ENCODE measurements around the gene IQGAP1. TPM values are rescaled to one million over a fixed set of nuclear protein-coding genes. Genes with fewer than 3 reads are reported as not detected.

Gene IQGAP1
- total RNA-seq, 1 experiment from 2014 or later: 113 TPM

DNA sequence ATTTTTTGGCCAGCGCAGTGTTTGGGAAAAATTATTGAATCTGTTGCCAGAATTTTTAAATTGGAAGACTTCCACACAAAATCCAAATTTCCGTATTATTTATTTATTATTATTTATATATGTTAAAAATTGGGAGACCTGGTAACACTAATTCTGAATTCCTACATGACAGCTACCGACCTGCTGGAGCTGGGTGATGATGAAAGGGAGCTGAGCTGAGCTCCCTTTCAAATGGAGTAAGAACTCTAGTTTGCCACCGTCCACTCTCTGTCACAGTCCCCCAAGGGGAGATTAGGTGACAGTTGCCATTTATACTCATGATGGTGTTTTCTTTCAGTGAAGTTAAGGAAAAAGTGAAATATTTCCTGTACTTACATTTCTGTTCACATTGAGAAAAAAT, 143.1 kb downstream of the IQGAP1 start (continued):
- no peak for TF ChIP-seq SIN3A (IDR thresholded peaks at IDR 0.05; ENCODE audit: low read depth)
- no peak for TF ChIP-seq ATF3 (IDR thresholded peaks at IDR 0.05)
- no peak for TF ChIP-seq CBX3 (IDR thresholded peaks at IDR 0.05; ENCODE audit: low read depth)
- no peak for TF ChIP-seq ZFX (IDR thresholded peaks at IDR 0.05)

DNA sequence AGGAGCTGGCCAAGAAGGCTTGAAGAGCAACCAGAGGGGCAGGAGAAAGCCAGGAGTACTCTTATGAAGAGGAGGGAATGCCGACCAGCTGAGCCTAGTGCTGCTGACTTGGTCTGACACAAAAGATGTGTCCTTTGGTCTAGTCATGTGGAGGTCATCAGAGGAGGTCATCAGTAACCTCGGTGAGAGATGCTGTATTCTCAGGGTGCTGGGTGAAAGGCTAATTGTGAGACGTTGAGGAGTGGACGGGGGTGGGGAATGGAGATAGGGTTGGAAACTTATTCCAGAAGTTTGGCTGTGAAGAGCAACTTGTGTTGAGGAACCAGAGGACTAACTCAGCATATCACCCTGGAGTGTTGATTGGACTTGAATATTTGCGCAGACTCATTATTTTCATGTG, 147.2 kb downstream of the IQGAP1 start:
- H3K9ac ChIP-seq (ENCODE audit: low read length): no peak overlapping the region
- no TSS peak for BruUV-seq (replicated peaks)
- ChIA-PET RAD21 (ENCODE audit: low non-redundant PET in 1 of 2, low total read pairs in 2 of 2, uncharacterized antibody in 2 of 2, unreplicated experiment in 2 of 2) (no interaction called here), POLR2A (no interaction called here), CTCF (no interaction called here)
- no peak for DNase-seq (ENCODE audit: low read depth, low spot score)
- TF ChIP-seq POLR2AphosphoS5 (IDR thresholded peaks at IDR 0.05; ENCODE audit: low read depth, low read length): no peak
- no peak for TF ChIP-seq EGR1 (IDR thresholded peaks at IDR 0.05; ENCODE audit: low read depth)
- no peak for TF ChIP-seq SP1 (IDR thresholded peaks at IDR 0.05; ENCODE audit: low read depth)
- TF ChIP-seq ZFX (IDR thresholded peaks at IDR 0.05): no peak
- no peak for TF ChIP-seq FOSL1 (IDR thresholded peaks at IDR 0.05; ENCODE audit: low read depth)
- TF ChIP-seq RAD21 (IDR thresholded peaks at IDR 0.05; ENCODE audit: low read depth): no peak
- TF ChIP-seq ELF1 (IDR thresholded peaks at IDR 0.05; ENCODE audit: borderline replicate concordance, low read depth): no peak
- TF ChIP-seq TCF7L2 (IDR thresholded peaks at IDR 0.05; ENCODE audit: borderline replicate concordance, extremely low read depth, insufficient read depth, insufficient read length): no peak
- no peak for TF ChIP-seq CTCF (IDR thresholded peaks at IDR 0.05 in 2 of 3, conservative IDR thresholded peaks at IDR 0.05 in 1 of 3; ENCODE audit: borderline replicate concordance in 1 of 3, insufficient read depth in 1 of 3, low read depth in 2 of 3, low read length in 2 of 3)
- TF ChIP-seq ATF3 (IDR thresholded peaks at IDR 0.05): no peak
- TF ChIP-seq CEBPB (IDR thresholded peaks at IDR 0.05; ENCODE audit: low read depth): no peak
- TF ChIP-seq, protein P1, sequence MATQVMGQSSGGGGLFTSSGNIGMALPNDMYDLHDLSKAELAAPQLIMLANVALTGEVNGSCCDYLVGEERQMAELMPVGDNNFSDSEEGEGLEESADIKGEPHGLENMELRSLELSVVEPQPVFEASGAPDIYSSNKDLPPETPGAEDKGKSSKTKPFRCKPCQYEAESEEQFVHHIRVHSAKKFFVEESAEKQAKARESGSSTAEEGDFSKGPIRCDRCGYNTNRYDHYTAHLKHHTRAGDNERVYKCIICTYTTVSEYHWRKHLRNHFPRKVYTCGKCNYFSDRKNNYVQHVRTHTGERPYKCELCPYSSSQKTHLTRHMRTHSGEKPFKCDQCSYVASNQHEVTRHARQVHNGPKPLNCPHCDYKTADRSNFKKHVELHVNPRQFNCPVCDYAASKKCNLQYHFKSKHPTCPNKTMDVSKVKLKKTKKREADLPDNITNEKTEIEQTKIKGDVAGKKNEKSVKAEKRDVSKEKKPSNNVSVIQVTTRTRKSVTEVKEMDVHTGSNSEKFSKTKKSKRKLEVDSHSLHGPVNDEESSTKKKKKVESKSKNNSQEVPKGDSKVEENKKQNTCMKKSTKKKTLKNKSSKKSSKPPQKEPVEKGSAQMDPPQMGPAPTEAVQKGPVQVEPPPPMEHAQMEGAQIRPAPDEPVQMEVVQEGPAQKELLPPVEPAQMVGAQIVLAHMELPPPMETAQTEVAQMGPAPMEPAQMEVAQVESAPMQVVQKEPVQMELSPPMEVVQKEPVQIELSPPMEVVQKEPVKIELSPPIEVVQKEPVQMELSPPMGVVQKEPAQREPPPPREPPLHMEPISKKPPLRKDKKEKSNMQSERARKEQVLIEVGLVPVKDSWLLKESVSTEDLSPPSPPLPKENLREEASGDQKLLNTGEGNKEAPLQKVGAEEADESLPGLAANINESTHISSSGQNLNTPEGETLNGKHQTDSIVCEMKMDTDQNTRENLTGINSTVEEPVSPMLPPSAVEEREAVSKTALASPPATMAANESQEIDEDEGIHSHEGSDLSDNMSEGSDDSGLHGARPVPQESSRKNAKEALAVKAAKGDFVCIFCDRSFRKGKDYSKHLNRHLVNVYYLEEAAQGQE (IDR thresholded peaks at IDR 0.05; ENCODE audit: low read depth): no peak
- TF ChIP-seq EZH2 (IDR thresholded peaks at IDR 0.05): no peak
- H3K9me3 ChIP-seq (ENCODE audit: control insufficient read depth in 1 of 2, insufficient read depth in 1 of 2, low read depth in 1 of 2, low read length in 2 of 2): no peaks in the 10 kb centered on the region
- no peaks in the 10 kb centered on the region for H3K9me2 ChIP-seq (ENCODE audit: insufficient read depth)
- H4K20me1 ChIP-seq (ENCODE audit: insufficient read depth): peaks cover 6% of the 10 kb centered on the region; the same call in 1 of the 2 replicates
- no peak overlapping the region for H3K4me3 ChIP-seq (replicated peaks in 1 of 2; ENCODE audit: low read depth in 1 of 2, low read length in 2 of 2)
- peaks cover 0 to 2% of the 10 kb centered on the region in 2 experiments; a peak in 2 of 4 replicates for H3K4me1 ChIP-seq (ENCODE audit: control insufficient read depth in 1 of 2, insufficient read depth in 2 of 2, low read length in 2 of 2)
- no peak for ATAC-seq
- H3K27ac ChIP-seq (ENCODE audit: low read depth, low read length): no peak overlapping the region
- H2AFZ ChIP-seq (ENCODE audit: low read depth, low read length, poor library complexity, severe bottlenecking): no peak overlapping the region
- no peaks in the 10 kb centered on the region for H3K27me3 ChIP-seq (ENCODE audit: insufficient read depth, low read length)
- no peaks in the 10 kb centered on the region for H3K36me3 ChIP-seq (ENCODE audit: control insufficient read depth in 1 of 2, insufficient read depth in 2 of 2, low read length in 2 of 2)
- intact Hi-C loops (cut with micrococcal nuclease): no loop called here
- peaks cover 78% of the 10 kb centered on the region for H3K79me2 ChIP-seq (ENCODE audit: insufficient read depth, low read length)
- H3K4me2 ChIP-seq (ENCODE audit: low read length): no peak overlapping the region
